Measurements from ENCODE around the gene SARM1.

Gene SARM1

GRCh38 chr17:28371245-28372202, at the start of gene SARM1:
Gene SARM1, plus strand, starts transcription at chr17:28371694. Its CDS starts 339 bp downstream, at chr17:28372033.
- Mint-ChIP-seq H3K4me1 (ENCODE audit: low read depth) (peaks cover 35% of the 10 kb centered on the region), H3K4me3 (peak within 1 kb of the TSS; percentile 76), H3K27ac (peak within 1 kb of the TSS; percentile 28), H3K36me3 (ENCODE audit: low read depth) (peaks cover 18% of the 10 kb centered on the region), H3K27me3 (peaks cover 33% of the 10 kb centered on the region), H3K9me3 (no peaks in the 10 kb centered on the region)
- intact Hi-C loops (cut with micrococcal nuclease), result no loop called here

- no peak overlapping the region for H3K4me3 Mint-ChIP-seq
- H3K27me3 Mint-ChIP-seq, result no peaks in the 10 kb centered on the region
- H3K36me3 Mint-ChIP-seq (ENCODE audit: low read depth), result peaks cover 33% of the 10 kb centered on the region
- H3K9me3 Mint-ChIP-seq, result no peaks in the 10 kb centered on the region
- H3K27ac Mint-ChIP-seq, result peak overlapping the region; percentile 22
- intact Hi-C loops (cut with micrococcal nuclease), result no loop called here
- H3K4me1 Mint-ChIP-seq (ENCODE audit: low read depth), result peaks cover 25% of the 10 kb centered on the region
Measured at GRCh38 chr17:28324267-28324745, 47.2 kb upstream of the SARM1 start.

- H3K36me3 Mint-ChIP-seq (ENCODE audit: low read depth), result peaks cover 35% of the 10 kb centered on the region
- H3K4me1 Mint-ChIP-seq (ENCODE audit: low read depth), result peaks cover 20% of the 10 kb centered on the region
Measured at GRCh38 chr17:28324781-28325180, 46.7 kb upstream of the SARM1 start.

GRCh38 chr17:28325211-28325610, 46.3 kb upstream of the SARM1 start:
- no peaks in the 10 kb centered on the region for H3K27me3 Mint-ChIP-seq
- peaks cover 39% of the 10 kb centered on the region for H3K36me3 Mint-ChIP-seq (ENCODE audit: low read depth)
- H3K4me3 Mint-ChIP-seq, result no peak overlapping the region
- intact Hi-C loops (cut with micrococcal nuclease), result no loop called here
- H3K27ac Mint-ChIP-seq, result peak overlapping the region; percentile 22
- H3K9me3 Mint-ChIP-seq, result no peaks in the 10 kb centered on the region
- peaks cover 16% of the 10 kb centered on the region for H3K4me1 Mint-ChIP-seq (ENCODE audit: low read depth)

More at GRCh38 chr17:28324781-28325180, 46.7 kb upstream of the SARM1 start:
- H3K27me3 Mint-ChIP-seq, result no peaks in the 10 kb centered on the region
- H3K27ac Mint-ChIP-seq, result peak overlapping the region; percentile 22
- intact Hi-C loops (cut with micrococcal nuclease), result no loop called here
- no peaks in the 10 kb centered on the region for H3K9me3 Mint-ChIP-seq
- no peak overlapping the region for H3K4me3 Mint-ChIP-seq

- H3K27ac Mint-ChIP-seq, result no peak overlapping the region
- no peak overlapping the region for H3K4me3 Mint-ChIP-seq
- peaks cover 48% of the 10 kb centered on the region for H3K36me3 Mint-ChIP-seq (ENCODE audit: low read depth)
- no peaks in the 10 kb centered on the region for H3K27me3 Mint-ChIP-seq
- H3K9me3 Mint-ChIP-seq, result no peaks in the 10 kb centered on the region
- H3K4me1 Mint-ChIP-seq (ENCODE audit: low read depth), result peaks cover 15% of the 10 kb centered on the region
- intact Hi-C loops (cut with micrococcal nuclease), result no loop called here
Measured at GRCh38 chr17:28326114-28326513, 45.4 kb upstream of the SARM1 start.

GRCh38 chr17:28327031-28327607, 44.4 kb upstream of the SARM1 start:
- Mint-ChIP-seq H3K27me3 (no peaks in the 10 kb centered on the region), H3K4me3 (no peak overlapping the region), H3K36me3 (ENCODE audit: low read depth) (peaks cover 58% of the 10 kb centered on the region), H3K4me1 (ENCODE audit: low read depth) (peaks cover 16% of the 10 kb centered on the region), H3K9me3 (no peaks in the 10 kb centered on the region), H3K27ac (no peak overlapping the region)
- intact Hi-C loops (cut with micrococcal nuclease), result no loop called here

- no peaks in the 10 kb centered on the region for H3K27me3 Mint-ChIP-seq
- peaks cover 61% of the 10 kb centered on the region for H3K36me3 Mint-ChIP-seq (ENCODE audit: low read depth)
- H3K4me1 Mint-ChIP-seq (ENCODE audit: low read depth), result peaks cover 20% of the 10 kb centered on the region
- no peak overlapping the region for H3K27ac Mint-ChIP-seq
- no peaks in the 10 kb centered on the region for H3K9me3 Mint-ChIP-seq
- H3K4me3 Mint-ChIP-seq, result no peak overlapping the region
- intact Hi-C loops (cut with micrococcal nuclease), result no loop called here
Measured at GRCh38 chr17:28327709-28328108, 43.8 kb upstream of the SARM1 start.

- Mint-ChIP-seq H3K4me1 (ENCODE audit: low read depth) (peaks cover 26% of the 10 kb centered on the region), H3K36me3 (ENCODE audit: low read depth) (peaks cover 61% of the 10 kb centered on the region), H3K9me3 (no peaks in the 10 kb centered on the region), H3K27ac (no peak overlapping the region), H3K4me3 (no peak overlapping the region), H3K27me3 (no peaks in the 10 kb centered on the region)
- intact Hi-C loops (cut with micrococcal nuclease), result no loop called here
Measured at GRCh38 chr17:28328325-28328724, 43.2 kb upstream of the SARM1 start.

- H3K4me3 Mint-ChIP-seq, result no peak overlapping the region
- no peaks in the 10 kb centered on the region for H3K27me3 Mint-ChIP-seq
- H3K9me3 Mint-ChIP-seq, result no peaks in the 10 kb centered on the region
- peaks cover 33% of the 10 kb centered on the region for H3K4me1 Mint-ChIP-seq (ENCODE audit: low read depth)
- intact Hi-C loops (cut with micrococcal nuclease), result no loop called here
- H3K36me3 Mint-ChIP-seq (ENCODE audit: low read depth), result peaks cover 72% of the 10 kb centered on the region
- H3K27ac Mint-ChIP-seq, result no peak overlapping the region
Measured at GRCh38 chr17:28330671-28331070, 40.8 kb upstream of the SARM1 start.

- Mint-ChIP-seq H3K4me1 (ENCODE audit: low read depth) (peaks cover 36% of the 10 kb centered on the region), H3K9me3 (no peaks in the 10 kb centered on the region), H3K36me3 (ENCODE audit: low read depth) (peaks cover 69% of the 10 kb centered on the region), H3K27ac (no peak overlapping the region), H3K27me3 (no peaks in the 10 kb centered on the region), H3K4me3 (no peak overlapping the region)
- intact Hi-C loops (cut with micrococcal nuclease), result no loop called here
Measured at GRCh38 chr17:28331891-28332420, 39.5 kb upstream of the SARM1 start.

GRCh38 chr17:28333083-28333746, 38.3 kb upstream of the SARM1 start:
- Mint-ChIP-seq H3K4me3 (no peak overlapping the region), H3K4me1 (ENCODE audit: low read depth) (peaks cover 49% of the 10 kb centered on the region), H3K9me3 (no peaks in the 10 kb centered on the region), H3K27ac (peak overlapping the region; percentile 76), H3K27me3 (no peaks in the 10 kb centered on the region), H3K36me3 (ENCODE audit: low read depth) (peaks cover 65% of the 10 kb centered on the region)
- intact Hi-C loops (cut with micrococcal nuclease), result no loop called here

GRCh38 chr17:28334171-28334570, 37.3 kb upstream of the SARM1 start:
- intact Hi-C loops (cut with micrococcal nuclease), result no loop called here
- Mint-ChIP-seq H3K27ac (peak overlapping the region; percentile 76), H3K4me1 (ENCODE audit: low read depth) (peaks cover 54% of the 10 kb centered on the region), H3K4me3 (peak overlapping the region; percentile 98), H3K9me3 (no peaks in the 10 kb centered on the region), H3K27me3 (no peaks in the 10 kb centered on the region), H3K36me3 (ENCODE audit: low read depth) (peaks cover 58% of the 10 kb centered on the region)

GRCh38 chr17:28334666-28335200, 36.8 kb upstream of the SARM1 start:
- peak overlapping the region; percentile 98 for H3K4me3 Mint-ChIP-seq
- peaks cover 54% of the 10 kb centered on the region for H3K4me1 Mint-ChIP-seq (ENCODE audit: low read depth)
- peak overlapping the region; percentile 76 for H3K27ac Mint-ChIP-seq
- intact Hi-C loops (cut with micrococcal nuclease), result loop anchor here (1.0 kb wide), 2 partner anchors 15 to 23 kb away; partner anchors contain the start of genes POLDIP2 and TMEM97
- peaks cover 58% of the 10 kb centered on the region for H3K36me3 Mint-ChIP-seq (ENCODE audit: low read depth)
- H3K9me3 Mint-ChIP-seq, result no peaks in the 10 kb centered on the region
- no peaks in the 10 kb centered on the region for H3K27me3 Mint-ChIP-seq
